H9 (cell line): ENCODE data around the gene RGPD3. TPM values are rescaled to one million over a fixed set of nuclear protein-coding genes. Genes with fewer than 3 reads are reported as not detected.
"Not testable (repeated sequence)": the region's sequence is repeated elsewhere in the genome, so short reads cannot be mapped to it uniquely, and the experiment has no call there.

Source experiments
- DNase-seq: peaks from one replicate; pipeline ENCODE4 v3.0.0-alpha.2; 2017
- H2AFZ ChIP-seq: one replicate; pipeline ENCODE4 v1.6.1; 2013; ENCODE audit warnings: mild to moderate bottlenecking, low read length, control low read depth, moderate library complexity
- H2AK5ac ChIP-seq: 2 replicates; pipeline ENCODE4 v1.6.1; 2013; ENCODE audit warnings: low read length, control low read depth, mixed read lengths; ENCODE audit not compliant: insufficient read length
- H2BK120ac ChIP-seq: one replicate; pipeline ENCODE4 v1.6.1; 2013; ENCODE audit warnings: low read depth, mild to moderate bottlenecking, low read length, control low read depth, inconsistent platforms; ENCODE audit not compliant: poor library complexity, severe bottlenecking
- H2BK12ac ChIP-seq: 2 replicates; pipeline ENCODE4 v1.6.1; 2013; ENCODE audit warnings: low read length, control low read depth, mixed read lengths, low read depth; ENCODE audit not compliant: insufficient read length
- H2BK15ac ChIP-seq: 2 replicates; pipeline ENCODE4 v1.6.1; 2013; ENCODE audit warnings: low read depth, low read length, control low read depth
- H2BK20ac ChIP-seq: one replicate; pipeline ENCODE4 v1.6.1; 2013; ENCODE audit warnings: low read depth, mild to moderate bottlenecking, low read length, control low read depth, inconsistent platforms; ENCODE audit not compliant: poor library complexity, severe bottlenecking
- H2BK5ac ChIP-seq: 2 replicates; pipeline ENCODE4 v1.6.1; 2013; ENCODE audit warnings: low read length, control low read depth, mixed read lengths; ENCODE audit not compliant: insufficient read length
- H3K14ac ChIP-seq: 2 replicates; pipeline ENCODE4 v1.6.1; 2013; ENCODE audit warnings: low read length, control low read depth; ENCODE audit not compliant: insufficient read depth
- H3K18ac ChIP-seq: 2 replicates; pipeline ENCODE4 v1.6.1; 2013; ENCODE audit warnings: low read depth, mild to moderate bottlenecking, mixed read lengths, low read length, control low read depth; ENCODE audit not compliant: insufficient read length
- H3K23ac ChIP-seq: 2 replicates; pipeline ENCODE4 v1.6.1; 2013; ENCODE audit warnings: low read length, control low read depth, mixed read lengths, low read depth; ENCODE audit not compliant: insufficient read length
- H3K23me2 ChIP-seq: 2 replicates; pipeline ENCODE4 v1.6.1; 2013; ENCODE audit warnings: low read depth, mild to moderate bottlenecking, mixed read lengths, low read length, control low read depth; ENCODE audit not compliant: insufficient read length, poor library complexity, severe bottlenecking
- H3K27ac ChIP-seq: 2 replicates; pipeline ENCODE4 v1.5.1; 2013; ENCODE audit warnings: low read length, control low read depth, mixed read lengths, low read depth; ENCODE audit not compliant: insufficient read length
- H3K27me3 ChIP-seq: 2 replicates; pipeline ENCODE4 v1.6.1; 2013; ENCODE audit warnings: low read length, control low read depth, inconsistent platforms; ENCODE audit not compliant: insufficient read depth
- H3K4ac ChIP-seq: 2 replicates; pipeline ENCODE4 v1.6.1; 2013; ENCODE audit warnings: low read depth, mild to moderate bottlenecking, control low read depth, inconsistent platforms, low read length, moderate library complexity
- H3K4me1 ChIP-seq: 2 replicates; pipeline ENCODE4 v1.6.1; 2013; ENCODE audit warnings: low read length, control low read depth, inconsistent platforms; ENCODE audit not compliant: insufficient read depth
- H3K4me2 ChIP-seq: 2 replicates; pipeline ENCODE4 v1.6.1; 2013; ENCODE audit warnings: low read length, control low read depth, mixed read lengths; ENCODE audit not compliant: insufficient read length, insufficient read depth
- H3K56ac ChIP-seq: 2 replicates; pipeline ENCODE4 v1.6.1; 2013; ENCODE audit warnings: low read depth, mild to moderate bottlenecking, mixed read lengths, low read length, control low read depth; ENCODE audit not compliant: insufficient read length
- H3K79me1 ChIP-seq: 2 replicates; pipeline ENCODE4 v1.6.1; 2013; ENCODE audit warnings: low read depth, mild to moderate bottlenecking, moderate library complexity, low read length, control low read depth, inconsistent platforms; ENCODE audit not compliant: insufficient read depth, poor library complexity, severe bottlenecking
- H3K79me2 ChIP-seq: 2 replicates; pipeline ENCODE4 v1.6.1; 2013; ENCODE audit warnings: low read length, control low read depth, inconsistent platforms; ENCODE audit not compliant: insufficient read depth
- H3K9ac ChIP-seq: 2 replicates; pipeline ENCODE4 v1.6.1; 2013; ENCODE audit warnings: low read length, control low read depth, mixed read lengths; ENCODE audit not compliant: insufficient read length; ENCODE audit errors: extremely low read depth
- H3K9me3 ChIP-seq: one replicate; pipeline ENCODE4 v1.6.1; 2013; ENCODE audit warnings: low read depth, low read length, inconsistent platforms; ENCODE audit not compliant: control insufficient read depth
- H3T11ph ChIP-seq: one replicate; pipeline ENCODE4 v1.6.1; 2013; ENCODE audit warnings: mild to moderate bottlenecking, low read length, control low read depth, inconsistent platforms
- H4K20me1 ChIP-seq: one replicate; pipeline ENCODE4 v1.6.1; 2013; ENCODE audit not compliant: control insufficient read depth, insufficient read length, insufficient read depth
- H4K5ac ChIP-seq: 2 replicates; pipeline ENCODE4 v1.6.1; 2013; ENCODE audit warnings: low read depth, mild to moderate bottlenecking, mixed read lengths, low read length, control low read depth; ENCODE audit not compliant: insufficient read length
- H4K8ac ChIP-seq: replicated peaks from 2 replicates; pipeline ENCODE4 v1.6.1; 2013; ENCODE audit warnings: low read length, control low read depth, mixed read lengths, low read depth; ENCODE audit not compliant: insufficient read length
- H4K91ac ChIP-seq: 2 replicates; pipeline ENCODE4 v1.6.1; 2013; ENCODE audit warnings: low read depth, mild to moderate bottlenecking, moderate library complexity, mixed read lengths, low read length, control low read depth; ENCODE audit not compliant: insufficient read length
- H3K27ac Mint-ChIP-seq, 3 experiments: 2 replicates in 2 of 3; 3 replicates in 1 of 3; pipeline ENCODE4 v1.8.0; 2020 to 2021; ENCODE audit warnings: mixed read lengths in 3 of 3, mild to moderate bottlenecking in 1 of 3, moderate library complexity in 1 of 3
- H3K27me3 Mint-ChIP-seq: 2 replicates; pipeline ENCODE4 v1.8.0; 2021; ENCODE audit warnings: low read depth, mild to moderate bottlenecking, moderate library complexity, mixed read lengths
- H3K36me3 Mint-ChIP-seq, 3 experiments: 2 replicates in 2 of 3; 3 replicates in 1 of 3; pipeline ENCODE4 v1.8.0; 2020 to 2021; ENCODE audit warnings: low read depth in 3 of 3, mixed read lengths in 3 of 3; ENCODE audit not compliant: insufficient read depth in 1 of 3
- H3K4me1 Mint-ChIP-seq, 2 experiments: 2 replicates each; pipeline ENCODE4 v1.8.0; 2020; ENCODE audit warnings: mixed read lengths in 2 of 2
- H3K4me3 Mint-ChIP-seq, 2 experiments: 2 replicates in 1 of 2; 3 replicates in 1 of 2; pipeline ENCODE4 v1.8.0; 2020 to 2021; ENCODE audit warnings: mild to moderate bottlenecking in 2 of 2, mixed read lengths in 2 of 2, moderate library complexity in 1 of 2
- H3K9me3 Mint-ChIP-seq, 2 experiments: 2 replicates in 1 of 2; 3 replicates in 1 of 2; pipeline ENCODE4 v1.8.0; 2020; ENCODE audit warnings: mild to moderate bottlenecking in 2 of 2, mixed read lengths in 2 of 2, moderate library complexity in 1 of 2
- WGBS: extraction: QIAGEN DNeasy Blood & Tissue Kit; methylation state at CpG from one replicate; pipeline ENCODE4 v1.1.7; 2013; ENCODE audit warnings: missing lambda C conversion rate, low lambda C conversion rate, mixed read lengths; ENCODE audit not compliant: insufficient read length; ENCODE audit errors: extremely low coverage; 5-methylcytosine and 5-hydroxymethylcytosine counted together
- total RNA-seq: library from RNA; stranded (reverse); gene quantifications from 2 replicates; pipeline ENCODE4 v1.2.1, GENCODE V29; 2021

Gene RGPD3
- total RNA-seq, 1 experiment from 2014 or later = 0.15 TPM

DNA sequence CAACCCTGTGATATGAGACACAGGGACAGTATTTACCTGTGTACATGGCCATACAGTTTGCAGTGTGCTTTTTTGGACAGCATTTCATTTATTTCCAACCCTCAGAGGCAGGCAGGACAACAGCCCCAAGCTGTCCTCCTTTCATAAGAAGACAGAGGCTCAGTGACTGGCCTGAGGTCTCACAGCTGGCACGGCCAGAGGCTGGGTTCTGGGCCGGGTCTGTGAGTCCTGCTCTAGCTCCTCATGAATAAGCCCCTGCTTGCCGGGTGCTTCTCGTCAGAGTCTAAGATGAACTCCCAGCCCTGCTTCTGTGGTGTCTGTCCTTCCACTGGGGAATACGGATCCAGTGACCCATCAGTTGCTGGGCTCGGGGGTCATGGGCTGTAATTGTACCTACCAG, 21.5 kb upstream of the RGPD3 start:
- H3T11ph ChIP-seq, H3K4me1 ChIP-seq, H3K18ac ChIP-seq, H3K36me3 Mint-ChIP-seq, H3K9me3 ChIP-seq, H4K91ac ChIP-seq, H2BK12ac ChIP-seq, H3K9me3 Mint-ChIP-seq, H3K9ac ChIP-seq, H2AFZ ChIP-seq, H3K27ac Mint-ChIP-seq, H3K79me1 ChIP-seq, H3K4me1 Mint-ChIP-seq, DNase-seq, H3K23me2 ChIP-seq, H2BK5ac ChIP-seq, H3K23ac ChIP-seq, H4K20me1 ChIP-seq, H2BK20ac ChIP-seq, H3K4me2 ChIP-seq, H3K4me3 Mint-ChIP-seq, H3K14ac ChIP-seq, H4K5ac ChIP-seq, H3K4ac ChIP-seq, H3K79me2 ChIP-seq, H2AK5ac ChIP-seq, H2BK120ac ChIP-seq, H3K27ac ChIP-seq, H2BK15ac ChIP-seq, H3K27me3 ChIP-seq, H3K56ac ChIP-seq, H4K8ac ChIP-seq: not testable (repeated sequence)
- WGBS = no CpG with 5 or more reads among the region's 6 CpGs
- peaks cover 29% of the 10 kb centered on the region for H3K27me3 Mint-ChIP-seq

DNA sequence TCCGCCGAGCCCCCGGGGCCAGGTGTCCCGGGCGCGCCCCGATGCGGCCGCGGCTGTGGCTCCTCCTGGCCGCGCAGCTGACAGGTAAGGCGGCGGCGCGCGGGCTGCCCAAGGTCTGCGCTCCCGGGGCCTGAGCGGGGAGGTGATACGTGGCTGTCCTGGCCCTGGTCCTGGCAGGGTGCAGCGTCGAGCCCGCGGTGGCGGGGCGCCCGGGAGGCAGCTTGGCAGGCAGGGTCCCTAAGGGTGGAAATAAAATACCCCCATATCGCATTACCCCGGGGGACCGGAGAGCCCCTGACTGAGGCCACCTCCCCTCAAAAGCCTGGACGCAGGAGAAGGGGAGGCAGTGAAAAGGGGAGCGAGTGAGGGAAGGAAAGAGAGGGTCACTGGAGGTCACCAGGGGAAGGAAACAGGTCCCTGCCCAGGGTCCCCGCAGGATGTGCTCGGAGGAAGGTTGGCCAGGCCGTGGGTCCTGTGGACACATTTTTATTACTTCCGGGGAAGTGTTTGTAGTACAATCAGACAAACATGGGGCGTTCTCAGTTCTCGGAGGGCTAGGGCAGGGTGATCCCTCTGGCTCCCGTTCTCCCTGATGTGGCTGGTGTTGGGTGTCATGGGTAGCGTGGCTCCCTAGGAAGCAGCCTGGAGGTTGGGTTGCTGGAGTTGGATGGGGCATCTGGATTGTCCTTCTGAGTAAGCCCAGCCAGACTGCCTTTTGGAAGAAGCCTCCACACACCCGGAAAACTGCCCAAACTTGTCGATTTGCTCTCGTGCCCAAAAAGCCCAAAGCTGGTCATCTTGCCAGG, 19.4 kb upstream of the RGPD3 start:
- H4K5ac ChIP-seq, H2BK15ac ChIP-seq, H3K9me3 ChIP-seq, H3K27me3 ChIP-seq, H3K9me3 Mint-ChIP-seq, H3K36me3 Mint-ChIP-seq, H4K8ac ChIP-seq, H3K79me1 ChIP-seq, H4K91ac ChIP-seq, H2BK120ac ChIP-seq, H3K79me2 ChIP-seq, H2BK5ac ChIP-seq, H3K4me1 ChIP-seq, H3K27ac Mint-ChIP-seq, H3K4ac ChIP-seq, H3K23ac ChIP-seq, H3K18ac ChIP-seq, H2BK20ac ChIP-seq, H3K56ac ChIP-seq, H2BK12ac ChIP-seq, H2AFZ ChIP-seq, H3K27ac ChIP-seq, H3K9ac ChIP-seq, H2AK5ac ChIP-seq, H3K4me1 Mint-ChIP-seq, H3K23me2 ChIP-seq, H4K20me1 ChIP-seq, H3T11ph ChIP-seq, H3K14ac ChIP-seq, H3K4me2 ChIP-seq: not testable (repeated sequence)
- peak overlapping the region; percentile 25 to 63; a peak in 4 of 5 replicates for H3K4me3 Mint-ChIP-seq
- no CpG with 5 or more reads among the region's 44 CpGs for WGBS
- peak; percentile 56 for DNase-seq
- H3K27me3 Mint-ChIP-seq = peaks cover 29% of the 10 kb centered on the region
